Measurements from ENCODE around the gene ZSWIM3.
A peak's percentile ranks its signal among the peaks of the same experiment; 100 is the strongest.
"Not testable (repeated sequence)": the region's sequence is repeated elsewhere in the genome, so short reads cannot be mapped to it uniquely, and the experiment has no call there.

The ZSWIM3 gene

DNA sequence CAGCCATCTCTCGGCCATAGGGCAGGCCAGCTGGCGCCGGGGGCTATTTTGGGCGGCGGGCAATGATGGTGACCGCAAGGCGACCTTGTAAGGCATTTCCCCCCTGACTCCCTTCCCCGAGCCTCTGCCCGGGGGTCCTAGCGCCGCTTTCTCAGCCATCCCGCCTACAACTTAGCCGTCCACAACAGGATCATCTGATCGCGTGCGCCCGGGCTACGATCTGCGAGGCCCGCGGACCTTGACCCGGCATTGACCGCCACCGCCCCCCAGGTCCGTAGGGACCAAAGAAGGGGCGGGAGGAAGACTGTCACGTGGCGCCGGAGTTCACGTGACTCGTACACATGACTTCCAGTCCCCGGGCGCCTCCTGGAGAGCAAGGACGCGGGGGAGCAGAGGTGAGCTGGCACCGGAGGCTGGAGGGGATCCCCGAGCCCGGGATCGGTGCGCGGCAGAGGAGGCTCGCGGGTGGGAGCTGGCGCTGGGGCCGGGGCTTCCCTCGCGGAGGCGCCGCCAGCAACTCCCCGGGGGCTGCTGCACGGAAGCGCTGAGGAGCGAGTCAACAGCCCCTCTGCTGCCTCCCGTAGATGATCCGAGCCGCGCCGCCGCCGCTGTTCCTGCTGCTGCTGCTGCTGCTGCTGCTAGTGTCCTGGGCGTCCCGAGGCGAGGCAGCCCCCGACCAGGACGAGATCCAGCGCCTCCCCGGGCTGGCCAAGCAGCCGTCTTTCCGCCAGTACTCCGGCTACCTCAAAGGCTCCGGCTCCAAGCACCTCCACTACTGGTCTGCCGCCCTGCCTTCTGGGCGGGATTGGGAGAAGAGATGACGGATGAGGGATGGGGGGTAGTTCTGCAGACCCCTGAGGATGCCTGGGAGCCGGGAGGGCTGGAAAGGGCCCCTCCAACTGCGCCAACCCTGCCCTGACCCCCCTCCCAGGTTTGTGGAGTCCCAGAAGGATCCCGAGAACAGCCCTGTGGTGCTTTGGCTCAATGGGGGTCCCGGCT, 33.9 kb downstream of the ZSWIM3 start, which contains the start of the genes CTSA and NEURL2:
Gene CTSA, plus strand, starts transcription at position 351 of the 999 bp plus-strand sequence. Its CDS starts 234 bp downstream, at position 585.
Gene NEURL2, minus strand, starts transcription at position 224 of the 999 bp plus-strand sequence. Its CDS starts 217 bp downstream, at position 7.
- DNase-seq (ENCODE audit: low spot score), result peak; percentile 88

DNA sequence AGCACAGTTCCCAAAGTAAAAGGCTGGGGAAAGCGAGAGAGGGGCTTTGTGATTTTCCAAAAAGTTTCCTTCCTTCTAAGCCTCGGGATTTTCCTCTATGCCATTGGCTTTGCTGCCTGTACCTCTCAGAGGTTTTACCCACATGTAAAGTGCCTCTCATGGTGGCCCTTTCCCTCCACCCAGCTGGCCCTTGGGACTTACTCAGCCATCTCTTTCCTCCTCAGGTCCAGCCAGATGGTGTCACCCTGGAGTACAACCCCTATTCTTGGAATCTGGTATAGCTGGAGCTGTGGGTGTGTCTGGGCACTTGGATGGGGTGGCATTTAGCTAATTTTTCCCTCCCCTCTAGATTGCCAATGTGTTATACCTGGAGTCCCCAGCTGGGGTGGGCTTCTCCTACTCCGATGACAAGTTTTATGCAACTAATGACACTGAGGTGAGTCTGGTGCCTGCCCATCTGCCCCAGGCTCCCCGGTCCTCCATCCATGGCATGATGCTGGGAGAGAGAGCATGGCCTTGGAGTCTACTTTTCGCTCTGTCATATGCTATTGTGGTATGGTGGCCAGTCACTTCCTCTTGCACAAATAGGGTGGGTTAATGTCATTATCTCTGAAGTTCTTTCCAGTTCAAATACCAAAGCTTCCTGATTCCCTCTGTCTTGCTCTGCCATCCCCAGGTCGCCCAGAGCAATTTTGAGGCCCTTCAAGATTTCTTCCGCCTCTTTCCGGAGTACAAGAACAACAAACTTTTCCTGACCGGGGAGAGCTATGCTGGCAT, 34.8 kb downstream of the ZSWIM3 start:
- peak; percentile 67 for DNase-seq (ENCODE audit: low spot score)

DNA sequence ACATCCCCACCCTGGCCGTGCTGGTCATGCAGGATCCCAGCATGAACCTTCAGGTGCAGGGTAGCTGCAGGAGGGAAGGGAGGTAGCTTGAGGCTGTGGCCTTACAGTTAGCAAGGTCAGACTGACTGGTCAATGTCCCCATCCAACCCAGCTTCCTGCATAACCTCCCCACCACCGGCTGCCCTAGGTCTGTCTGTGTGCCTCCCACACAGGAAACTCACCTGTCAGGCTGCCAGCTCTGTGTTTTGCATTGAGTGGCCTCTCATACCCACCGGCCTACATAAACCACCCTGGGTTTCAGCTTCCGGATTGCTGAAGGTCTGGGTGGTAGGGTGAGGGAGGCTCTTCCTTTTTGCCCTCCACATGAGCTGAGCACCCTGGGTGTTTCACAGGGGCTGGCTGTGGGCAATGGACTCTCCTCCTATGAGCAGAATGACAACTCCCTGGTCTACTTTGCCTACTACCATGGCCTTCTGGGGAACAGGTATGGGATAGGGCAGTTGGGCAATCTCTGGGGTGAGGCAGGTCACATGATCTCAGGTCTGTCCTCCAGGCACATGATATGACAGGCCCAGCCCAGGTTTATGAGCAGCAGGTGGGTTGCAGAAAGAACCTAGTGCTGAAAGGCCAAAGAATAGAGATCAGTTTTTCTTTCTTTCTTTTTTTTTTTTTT, 35.5 kb downstream of the ZSWIM3 start:
- DNase-seq (ENCODE audit: low spot score), result no peak

DNA sequence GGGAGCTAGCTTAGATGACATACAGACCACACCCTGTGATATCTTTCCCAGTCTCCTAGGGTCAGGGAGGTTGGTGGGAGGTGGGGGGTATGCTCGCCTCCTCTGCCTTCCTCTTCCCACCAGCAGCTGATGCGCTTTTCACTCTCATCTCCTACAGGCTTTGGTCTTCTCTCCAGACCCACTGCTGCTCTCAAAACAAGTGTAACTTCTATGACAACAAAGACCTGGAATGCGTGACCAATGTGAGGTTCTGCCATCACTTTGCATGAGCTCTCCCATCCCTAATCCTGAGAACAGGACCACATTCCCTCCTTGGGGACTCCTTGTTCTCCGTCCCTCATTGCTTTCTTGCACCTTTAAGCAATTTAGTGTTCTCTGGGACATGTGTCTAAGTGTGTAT, 36.4 kb downstream of the ZSWIM3 start:
- no peak for DNase-seq (ENCODE audit: low spot score)

DNA sequence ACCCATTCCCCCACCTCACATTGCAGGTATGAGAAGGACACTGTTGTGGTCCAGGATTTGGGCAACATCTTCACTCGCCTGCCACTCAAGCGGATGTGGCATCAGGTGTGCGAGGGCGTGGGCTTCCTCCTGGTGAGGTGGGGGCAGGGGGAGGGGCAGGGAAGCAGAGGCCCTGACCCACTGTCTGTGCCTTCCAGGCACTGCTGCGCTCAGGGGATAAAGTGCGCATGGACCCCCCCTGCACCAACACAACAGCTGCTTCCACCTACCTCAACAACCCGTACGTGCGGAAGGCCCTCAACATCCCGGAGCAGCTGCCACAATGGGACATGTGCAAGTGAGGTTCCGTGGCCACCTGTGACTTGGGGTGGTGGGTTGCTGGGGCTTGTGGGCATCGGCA, 37.4 kb downstream of the ZSWIM3 start:
- no peak for DNase-seq (ENCODE audit: low spot score)

DNA sequence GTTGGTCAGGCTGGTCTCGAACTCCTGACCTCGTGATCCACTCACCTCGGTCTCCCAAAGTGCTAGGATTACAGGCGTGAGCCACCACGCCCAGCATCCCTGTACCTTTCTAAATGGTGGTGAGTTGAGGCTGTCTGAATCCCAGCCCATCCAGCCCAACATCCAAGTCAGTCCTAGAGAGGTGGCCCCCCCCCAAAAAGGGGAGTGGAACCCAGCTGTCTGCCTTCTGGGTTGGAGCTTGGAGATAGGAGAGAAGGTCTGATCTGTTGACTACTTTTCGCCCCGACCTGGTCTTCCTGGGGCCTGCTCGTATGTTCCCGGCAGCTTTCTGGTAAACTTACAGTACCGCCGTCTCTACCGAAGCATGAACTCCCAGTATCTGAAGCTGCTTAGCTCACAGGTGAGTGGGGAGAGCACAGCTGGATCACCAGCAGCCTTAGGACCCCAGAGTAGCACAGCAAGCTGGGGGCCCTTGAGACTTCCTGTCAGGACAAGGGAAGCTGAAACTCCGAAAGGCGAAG, 39.3 kb downstream of the ZSWIM3 start:
- no peak for DNase-seq (ENCODE audit: low spot score)

DNA sequence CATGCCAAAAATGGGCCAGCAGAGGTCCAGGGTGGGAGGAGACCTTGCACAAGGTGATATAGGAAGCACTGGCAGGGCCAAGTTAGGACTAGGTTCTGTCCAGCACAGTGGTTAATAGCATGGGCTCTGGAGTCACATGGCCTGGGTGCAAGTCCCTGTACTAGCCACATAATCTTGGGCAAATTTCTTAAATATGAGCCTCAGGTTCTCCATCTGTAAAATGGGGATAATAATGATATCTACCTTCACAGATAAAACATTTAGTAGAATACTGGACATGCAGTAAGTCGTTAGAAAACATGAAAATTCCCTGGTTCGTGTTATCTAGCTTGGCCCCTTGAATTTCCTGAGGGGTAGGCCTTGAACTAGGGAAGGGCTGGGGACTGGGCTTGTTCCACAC, 39.9 kb downstream of the ZSWIM3 start:
- DNase-seq (ENCODE audit: low spot score), result no peak

DNA sequence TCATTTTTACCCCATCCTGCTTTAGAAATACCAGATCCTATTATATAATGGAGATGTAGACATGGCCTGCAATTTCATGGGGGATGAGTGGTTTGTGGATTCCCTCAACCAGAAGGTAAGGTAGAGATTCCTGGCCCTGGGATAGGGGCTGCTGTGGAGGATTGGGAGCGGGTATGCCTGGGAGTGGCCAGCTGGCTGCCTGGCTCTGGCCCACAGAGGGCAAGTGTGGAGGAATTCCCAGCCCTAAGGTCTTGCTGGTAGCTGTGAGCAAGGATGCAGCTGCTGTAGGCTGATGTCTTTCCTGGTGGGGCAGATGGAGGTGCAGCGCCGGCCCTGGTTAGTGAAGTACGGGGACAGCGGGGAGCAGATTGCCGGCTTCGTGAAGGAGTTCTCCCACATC, 40.3 kb downstream of the ZSWIM3 start:
- no peak for DNase-seq (ENCODE audit: low spot score)

DNA sequence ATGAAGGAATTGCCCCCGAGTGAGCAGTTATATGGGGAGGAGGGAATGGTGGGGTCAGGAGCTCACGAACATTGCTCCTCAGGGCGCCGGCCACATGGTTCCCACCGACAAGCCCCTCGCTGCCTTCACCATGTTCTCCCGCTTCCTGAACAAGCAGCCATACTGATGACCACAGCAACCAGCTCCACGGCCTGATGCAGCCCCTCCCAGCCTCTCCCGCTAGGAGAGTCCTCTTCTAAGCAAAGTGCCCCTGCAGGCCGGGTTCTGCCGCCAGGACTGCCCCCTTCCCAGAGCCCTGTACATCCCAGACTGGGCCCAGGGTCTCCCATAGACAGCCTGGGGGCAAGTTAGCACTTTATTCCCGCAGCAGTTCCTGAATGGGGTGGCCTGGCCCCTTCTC, 40.9 kb downstream of the ZSWIM3 start:
- no peak for DNase-seq (ENCODE audit: low spot score)

DNA sequence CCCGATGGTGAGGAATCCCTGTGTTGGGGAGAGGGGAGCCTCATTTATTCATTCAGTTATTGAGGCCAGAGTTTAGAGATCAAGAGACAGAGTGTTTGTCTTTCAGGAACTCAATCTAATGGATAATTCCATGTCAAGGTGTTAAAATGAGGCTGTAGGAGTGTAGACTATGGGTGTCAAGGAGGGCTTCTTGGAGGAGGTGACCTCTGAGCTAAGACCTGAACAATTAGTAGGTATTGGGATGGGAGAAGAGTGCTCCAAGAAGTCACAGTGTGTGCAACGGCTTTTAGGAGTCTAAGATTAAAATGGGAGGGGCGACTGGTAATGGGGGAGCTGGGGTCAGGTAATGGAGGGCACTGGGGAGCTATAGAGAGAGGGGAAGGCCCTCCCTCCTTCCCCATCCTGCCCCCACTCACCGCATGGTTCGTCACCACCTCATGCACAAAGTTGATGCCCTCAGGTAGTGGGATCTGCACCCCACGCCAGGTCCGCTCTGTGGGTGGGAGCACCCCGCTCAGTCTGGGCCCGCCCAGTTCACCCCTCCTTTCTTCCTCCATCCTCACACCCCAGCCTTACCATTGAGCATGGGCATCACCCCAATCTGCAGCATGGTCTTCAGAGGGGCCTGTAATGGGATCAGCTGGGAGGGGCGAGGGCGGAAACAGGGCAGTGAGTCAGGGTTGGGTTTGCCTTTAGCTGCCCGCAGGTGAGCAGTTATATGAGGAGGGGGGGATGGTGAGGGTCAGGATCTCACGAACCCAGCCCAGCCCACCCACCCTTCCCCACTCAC, 41.8 kb downstream of the ZSWIM3 start:
- DNase-seq (ENCODE audit: low spot score), result no peak

DNA sequence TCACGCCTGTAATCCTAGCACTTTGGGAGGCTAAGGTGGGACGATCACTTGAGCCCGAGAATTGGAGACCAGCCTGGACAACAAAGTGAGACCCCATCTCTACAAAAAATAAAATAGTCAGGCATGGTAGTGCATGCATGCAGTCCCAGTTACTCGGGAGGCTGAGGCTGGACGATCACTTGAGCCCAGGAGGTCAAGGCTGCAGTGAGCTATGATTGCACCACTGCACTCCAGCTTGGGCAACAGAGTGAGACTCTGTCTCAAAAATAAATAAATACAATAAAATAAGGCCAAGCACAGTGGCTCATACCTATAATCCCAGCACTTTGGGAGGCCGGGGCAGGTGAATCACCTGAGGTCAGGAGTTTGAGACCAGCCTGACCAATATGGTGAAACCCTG, 43.9 kb downstream of the ZSWIM3 start:
- not testable (repeated sequence) for DNase-seq (ENCODE audit: low spot score)

DNA sequence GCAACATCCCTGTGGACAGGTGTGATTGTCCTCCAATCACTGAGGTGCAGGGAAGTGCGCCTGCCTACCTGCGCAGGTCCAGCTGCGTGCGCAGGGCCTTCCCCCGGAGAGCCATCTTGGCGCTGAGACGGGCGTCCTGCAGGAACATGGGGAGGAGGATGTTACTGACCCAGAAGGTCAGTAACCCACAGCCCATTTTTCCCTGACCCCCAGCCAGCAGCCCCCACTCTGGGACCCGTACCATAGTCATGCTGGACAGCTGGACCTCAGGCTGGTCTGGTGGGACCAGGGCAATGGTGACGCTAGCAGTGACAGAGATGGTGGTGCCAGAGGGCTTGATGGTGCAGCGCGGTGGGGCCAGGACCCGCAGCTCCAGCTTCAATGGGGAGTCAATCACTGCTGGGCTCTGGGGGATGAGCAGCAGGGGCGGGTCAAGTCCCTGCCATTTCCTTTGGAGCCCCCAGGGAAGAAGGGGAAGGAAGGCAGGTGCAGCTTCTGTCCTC, 44.8 kb downstream of the ZSWIM3 start:
- no peak for DNase-seq (ENCODE audit: low spot score)

DNA sequence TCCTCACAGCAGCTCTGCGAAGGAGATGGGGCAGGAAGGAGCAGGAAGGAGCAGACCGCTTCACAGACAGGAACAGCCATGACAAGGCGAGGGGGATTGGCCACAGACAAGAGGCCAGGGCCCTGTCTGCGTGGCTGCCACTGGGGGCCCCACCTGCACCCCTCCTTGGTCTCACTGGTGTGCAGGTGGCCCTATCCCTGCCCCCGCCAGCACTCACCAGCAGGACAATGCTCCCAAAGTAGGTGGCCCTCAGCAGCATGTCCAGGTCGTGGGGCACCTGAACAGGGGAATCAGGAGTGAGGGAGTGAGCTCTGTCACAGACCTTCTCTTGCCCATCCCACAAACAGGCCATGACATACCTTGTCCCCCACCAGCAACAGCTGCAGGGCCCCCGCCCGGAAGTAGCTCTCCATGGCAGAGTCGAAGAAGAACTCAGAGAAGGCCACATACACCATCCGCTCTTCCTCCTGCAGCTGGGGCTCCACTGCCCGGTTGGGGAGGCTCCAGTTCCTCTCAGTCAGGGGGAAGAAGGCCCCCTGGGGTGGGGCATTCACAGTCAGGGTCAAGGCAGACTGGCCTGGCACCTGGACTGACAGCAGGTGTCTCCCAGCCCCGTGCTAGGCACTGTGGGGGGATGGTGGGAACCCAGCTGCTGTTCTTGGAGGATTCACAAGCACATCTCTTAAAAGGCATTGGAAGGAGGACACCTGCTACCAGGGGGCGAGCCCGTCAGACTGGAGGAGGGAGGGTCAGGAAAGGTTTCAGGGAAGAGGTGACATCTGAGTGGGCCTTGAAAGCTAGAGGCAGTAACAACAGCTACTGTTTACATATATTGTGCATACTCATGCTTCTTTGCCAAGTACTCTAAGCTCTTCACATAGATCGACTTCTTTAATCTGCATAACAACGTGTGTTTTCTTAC, 47.4 kb downstream of the ZSWIM3 start:
- no peak for DNase-seq (ENCODE audit: low spot score)

DNA sequence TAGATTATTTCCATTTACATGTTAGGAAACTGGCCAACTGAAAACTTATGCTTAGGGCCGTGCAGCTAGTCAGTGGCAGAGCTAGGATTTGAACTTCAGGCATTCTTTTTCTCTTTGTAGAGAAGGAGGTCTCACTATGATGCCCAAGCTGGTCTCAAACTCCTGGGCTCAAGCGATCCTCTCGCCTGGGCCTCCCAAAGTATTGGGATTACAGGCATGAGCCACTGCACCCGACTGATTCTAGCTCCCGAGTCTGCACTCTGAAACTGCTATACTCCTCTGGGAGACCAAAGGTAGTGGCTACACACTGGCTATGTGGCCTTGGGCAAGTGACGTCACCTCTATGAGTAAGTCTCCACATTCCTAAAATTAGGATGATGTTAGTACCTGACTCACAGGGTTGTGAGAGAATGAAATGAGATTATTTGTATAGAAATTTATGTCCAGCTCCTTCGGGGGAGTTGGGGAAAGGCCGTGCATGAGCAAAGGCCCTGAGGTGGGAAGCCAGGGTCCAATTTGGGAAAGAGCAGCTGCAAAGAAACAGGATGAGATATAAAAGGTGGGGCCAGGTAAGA, 48.2 kb downstream of the ZSWIM3 start:
- DNase-seq (ENCODE audit: low spot score), result no peak

DNA sequence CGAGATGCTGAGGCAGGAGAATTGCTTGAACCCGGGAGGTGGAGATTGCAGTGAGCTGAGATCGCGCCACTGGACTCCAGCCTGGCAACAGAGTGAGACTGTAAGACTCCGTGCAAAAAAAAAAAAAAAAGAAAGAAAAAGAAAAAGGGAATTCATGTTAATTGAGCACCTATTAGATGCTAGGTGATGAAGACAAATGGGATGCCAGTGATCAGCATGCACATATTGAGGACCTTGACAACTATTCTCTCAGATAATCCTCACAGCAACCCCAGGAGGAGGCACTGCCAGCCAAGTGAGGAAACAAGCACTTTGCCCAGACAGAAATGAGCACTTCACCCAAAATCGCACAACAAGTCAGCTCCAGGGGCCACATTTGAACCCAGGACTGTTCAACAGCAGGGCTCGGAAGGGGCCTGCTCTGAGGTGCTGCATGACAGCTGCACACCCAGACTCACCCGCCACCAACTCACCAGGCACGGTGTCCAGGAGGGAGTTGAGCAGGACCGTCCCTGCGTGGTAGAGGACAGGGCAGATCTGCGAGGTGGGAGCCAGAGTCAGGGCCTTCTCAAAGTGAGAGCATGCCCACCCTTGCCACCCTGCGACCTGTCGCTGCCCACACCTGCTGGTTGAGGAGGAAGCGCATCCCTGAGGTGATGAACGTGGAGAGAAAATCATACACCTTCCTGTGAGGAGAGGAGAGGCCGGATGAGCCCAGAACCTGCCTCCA, 50.0 kb downstream of the ZSWIM3 start:
- no peak for DNase-seq (ENCODE audit: low spot score)

DNA sequence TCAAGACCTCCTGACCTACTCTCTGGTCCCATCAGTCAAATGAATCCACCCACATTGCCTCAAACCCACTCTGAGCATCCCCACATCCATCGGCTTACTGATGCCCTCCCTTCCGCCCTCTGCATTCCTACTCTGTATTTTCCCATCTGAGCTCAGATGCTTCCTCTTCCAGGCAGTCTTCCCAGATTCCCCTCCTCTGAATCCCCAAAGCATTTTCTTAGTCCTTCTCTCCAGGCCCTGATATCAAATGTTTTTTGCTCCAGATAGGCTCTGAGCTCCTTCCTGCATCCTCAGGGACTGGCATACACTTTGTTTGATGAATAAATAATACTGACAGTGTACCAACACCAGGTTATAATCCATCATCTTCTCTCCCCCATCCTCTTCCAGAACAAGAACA, 50.7 kb downstream of the ZSWIM3 start:
- no peak for DNase-seq (ENCODE audit: low spot score)

DNA sequence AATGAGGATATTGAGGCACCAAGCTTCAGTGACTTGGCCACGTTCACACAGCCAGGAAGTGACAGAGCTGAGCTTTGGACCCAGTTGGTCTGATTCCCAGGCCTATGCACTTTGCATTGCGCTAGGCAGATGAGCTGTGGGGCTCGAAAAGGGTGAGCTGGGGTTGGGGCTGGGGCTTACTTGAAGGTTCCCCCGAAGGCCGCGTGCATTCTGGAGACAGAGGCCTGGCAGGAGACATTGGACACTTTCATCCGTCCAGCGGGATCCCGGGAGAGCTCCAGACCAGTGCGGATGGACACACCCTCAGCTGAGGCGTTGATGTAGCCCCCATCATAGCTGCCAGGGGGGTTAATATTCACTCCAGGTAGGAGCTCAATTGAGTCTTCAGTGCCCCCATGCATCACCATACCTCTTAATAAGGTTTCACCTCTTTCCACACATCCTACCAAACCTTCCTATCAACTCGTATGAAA, 52.0 kb downstream of the ZSWIM3 start:
- no peak for DNase-seq (ENCODE audit: low spot score)

DNA sequence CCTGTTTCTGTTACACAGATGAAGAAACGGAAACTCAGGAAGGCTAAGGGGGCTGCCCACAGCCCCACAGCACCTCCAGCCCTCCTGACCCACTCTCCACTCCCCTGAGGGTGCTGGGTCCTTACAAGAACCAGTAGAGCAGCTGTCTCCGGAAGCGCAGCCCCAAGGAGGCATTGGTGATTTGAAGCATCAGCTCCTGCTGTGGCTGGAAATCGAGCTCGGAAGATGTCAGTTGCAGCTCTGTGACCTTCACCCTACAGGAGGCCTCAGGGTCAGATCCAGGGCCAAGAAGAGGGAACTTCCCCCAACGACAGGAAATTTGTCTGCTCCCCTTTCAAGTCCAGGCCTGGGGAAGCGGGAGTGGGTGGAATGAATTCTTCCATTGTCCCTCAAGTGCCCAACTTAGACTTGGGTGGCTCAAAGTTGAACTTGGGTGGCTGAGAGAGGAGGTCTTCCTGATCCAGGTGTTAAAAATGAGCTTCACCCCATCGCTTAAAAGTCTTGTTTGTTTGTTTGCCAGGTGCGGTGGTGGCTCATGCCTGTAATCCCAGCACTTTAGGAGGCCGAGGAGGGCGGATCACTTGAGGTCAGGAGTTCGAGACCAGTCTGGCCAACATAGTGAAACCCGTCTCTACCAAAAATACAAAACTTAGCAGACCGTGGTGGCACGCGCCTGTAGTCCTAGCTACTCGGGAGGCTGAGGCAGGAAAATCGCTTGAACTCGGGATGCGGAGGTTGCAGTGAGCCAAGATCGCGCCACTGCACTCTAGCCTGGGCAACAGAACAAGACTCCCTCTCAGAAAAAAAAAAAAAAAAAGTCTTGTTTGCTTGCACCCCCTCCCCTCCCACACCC, 52.6 kb downstream of the ZSWIM3 start:
- no peak for DNase-seq (ENCODE audit: low spot score)
